GM06990 (cell line): ENCODE measurements around the gene YEATS2.

ENCODE experiments used
- DNase-seq: peaks from one replicate; pipeline ENCODE4 v3.0.0-alpha.2; 2011; ENCODE audit not compliant: insufficient read length; ENCODE audit errors: extremely low read depth
- H3K27me3 ChIP-seq: replicated peaks from 2 replicates; pipeline ENCODE4 v1.6.0; 2011; ENCODE audit warnings: low read length; ENCODE audit not compliant: control insufficient read depth, insufficient read depth
- H3K36me3 ChIP-seq: 2 replicates; pipeline ENCODE4 v1.5.1; 2011; ENCODE audit warnings: low read length; ENCODE audit not compliant: control insufficient read depth, insufficient read depth
- H3K4me3 ChIP-seq: replicated peaks from 2 replicates; pipeline ENCODE4 v1.5.1; 2011; ENCODE audit warnings: low read depth, mild to moderate bottlenecking, control low read depth, low read length
- CTCF ChIP-seq: IDR thresholded peaks from 2 replicates; pipeline ENCODE4 v1.5.1; 2011; ENCODE audit warnings: low read length, control low read depth, mild to moderate bottlenecking, inconsistent platforms; ENCODE audit not compliant: insufficient read depth, poor library complexity, severe bottlenecking

YEATS2 gene

GRCh38 chr3:183815951-183816475 lies 118.4 kb downstream of the YEATS2 start:
- no peak for DNase-seq
- Histone ChIP-seq H3K36me3 (peaks cover 4% of the 10 kb centered on the region), H3K27me3 (no peaks in the 10 kb centered on the region), H3K4me3 (no peak overlapping the region)
- TF ChIP-seq CTCF, result no peak

DNA sequence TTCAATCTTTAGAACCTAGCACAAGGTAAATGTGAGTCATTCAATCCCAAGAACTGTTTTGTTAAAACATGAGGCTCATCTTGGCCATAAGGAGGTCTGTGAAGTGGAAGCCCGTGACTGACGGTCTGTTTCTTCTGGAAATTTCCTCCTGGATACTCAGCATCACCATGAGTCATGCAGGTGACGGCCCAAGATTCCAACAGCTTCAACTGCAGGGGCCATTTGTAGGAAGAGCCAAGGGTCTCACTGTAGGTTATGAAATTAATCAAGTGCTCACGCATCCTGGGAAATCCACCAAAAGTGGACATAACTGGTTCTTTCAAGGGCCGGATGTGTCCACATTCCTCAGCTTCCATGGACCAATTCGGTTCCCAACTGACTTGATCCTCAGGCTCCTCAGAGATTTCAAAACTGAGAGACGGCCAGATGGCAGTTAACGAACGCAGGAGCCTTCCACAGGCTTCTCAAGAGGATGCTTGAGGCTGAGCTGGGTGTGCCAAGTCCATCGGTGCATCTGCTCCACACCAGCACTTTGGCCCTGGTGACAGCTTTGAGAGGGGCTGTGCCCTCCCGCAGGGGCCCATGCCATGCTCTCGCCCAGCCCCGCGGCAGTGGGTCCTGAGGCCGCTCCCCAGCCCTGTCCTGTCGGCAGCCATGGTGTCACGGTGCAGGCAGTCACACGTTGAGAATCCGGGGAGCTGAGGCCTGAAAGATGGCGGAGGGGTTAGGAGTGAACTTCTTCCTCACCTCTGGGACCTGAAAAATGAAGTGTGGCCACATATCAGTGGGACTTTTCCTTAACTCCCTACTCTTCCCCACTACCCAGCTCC lies 119.3 kb downstream of the YEATS2 start:
- H3K27me3 ChIP-seq, result no peaks in the 10 kb centered on the region
- no peak for TF ChIP-seq CTCF
- H3K36me3 ChIP-seq, result no peaks in the 10 kb centered on the region
- no peak for DNase-seq
- no peak overlapping the region for H3K4me3 ChIP-seq

- no peaks in the 10 kb centered on the region for H3K36me3 ChIP-seq
- no peak for DNase-seq
- TF ChIP-seq CTCF, result no peak
- no peaks in the 10 kb centered on the region for H3K27me3 ChIP-seq
- H3K4me3 ChIP-seq, result no peak overlapping the region
Observed at GRCh38 chr3:183817639-183818038, 120.0 kb downstream of the YEATS2 start.

- no peak for TF ChIP-seq CTCF
- H3K27me3 ChIP-seq, result no peaks in the 10 kb centered on the region
- DNase-seq, result no peak
- no peak overlapping the region for H3K4me3 ChIP-seq
- H3K36me3 ChIP-seq, result no peaks in the 10 kb centered on the region
Observed at GRCh38 chr3:183818041-183818620, 120.5 kb downstream of the YEATS2 start.

DNA sequence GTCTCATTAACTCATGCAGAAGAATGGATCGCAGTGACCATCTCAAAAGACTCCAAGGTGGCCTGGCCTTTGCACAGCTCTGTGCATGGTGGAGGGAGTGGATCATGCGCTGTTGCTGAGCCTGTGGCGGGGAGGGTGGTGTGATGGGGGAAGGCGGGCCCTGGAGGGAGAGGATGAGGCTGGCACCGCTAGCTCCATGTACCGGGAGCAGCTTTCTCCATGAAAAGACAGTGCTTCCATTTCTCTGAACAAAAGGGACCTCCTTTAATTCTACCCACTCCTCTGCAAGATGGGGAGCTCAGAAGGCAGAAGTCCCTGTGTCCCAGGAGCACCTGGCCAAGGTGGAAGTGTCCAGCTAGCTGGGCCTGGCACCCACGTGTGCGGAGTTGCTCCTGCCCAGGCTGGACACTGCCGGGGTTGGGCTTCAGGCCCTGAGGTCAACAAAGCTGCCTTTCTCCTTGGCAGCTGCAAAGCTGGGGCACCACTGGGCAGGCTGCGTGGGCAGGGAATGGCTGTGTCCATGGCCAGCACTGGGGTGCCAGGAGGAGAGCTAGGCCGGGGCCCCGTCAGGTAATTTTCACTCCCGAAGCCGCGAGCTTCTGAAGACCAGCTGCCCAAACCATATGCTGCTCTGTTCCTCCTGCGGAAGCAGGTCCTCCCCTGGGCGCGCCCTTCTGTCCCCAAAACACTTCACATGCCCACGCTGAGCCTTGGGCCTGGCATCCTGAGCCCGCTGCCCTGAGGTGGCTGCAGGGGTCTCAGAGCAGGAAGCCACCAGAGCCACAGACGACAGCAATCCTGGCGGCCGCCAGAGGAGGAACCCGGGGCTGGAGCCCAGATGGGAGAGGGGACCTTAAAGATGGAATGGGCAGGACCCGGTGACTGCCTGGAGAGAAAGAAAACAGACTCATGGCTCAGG lies 121.4 kb downstream of the YEATS2 start:
- H3K27me3 ChIP-seq, result no peaks in the 10 kb centered on the region
- no peaks in the 10 kb centered on the region for H3K36me3 ChIP-seq
- H3K4me3 ChIP-seq, result no peak overlapping the region
- no peak for DNase-seq
- no peak for TF ChIP-seq CTCF
